GM18508 (cell line): Measurements from ENCODE around the gene TMEM63B.

Source experiments
- ATAC-seq: cut with Tn5 transposase; IDR thresholded peaks from one replicate; pipeline ENCODE4 v1.9.1; 2021; ENCODE audit warnings: moderate number of reproducible peaks; ENCODE audit not compliant: insufficient read depth, unreplicated experiment

Gene TMEM63B

DNA sequence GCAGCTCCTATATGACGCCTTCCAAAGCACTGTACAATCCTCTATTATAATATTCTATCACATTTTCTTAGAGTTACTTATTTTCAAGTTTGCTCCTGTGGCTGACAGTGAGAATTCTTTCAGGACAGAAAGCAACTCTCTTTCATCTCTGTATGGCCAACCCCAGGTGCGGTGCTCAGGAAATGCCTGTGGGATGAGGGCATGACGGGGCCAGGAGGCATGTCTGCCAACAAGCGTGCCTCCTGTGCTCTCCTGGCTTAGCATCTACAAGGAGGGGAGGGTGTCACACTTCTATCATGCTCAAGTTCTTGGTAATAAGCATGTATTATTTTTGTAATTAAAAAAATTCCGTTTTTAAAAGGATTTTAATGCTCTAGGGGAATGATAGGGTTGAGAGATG lies 11.5 kb upstream of the TMEM63B start:
- ATAC-seq = no peak

- ATAC-seq = no peak
Measured at GRCh38 chr6:44116641-44117382, 10.5 kb upstream of the TMEM63B start.

GRCh38 chr6:44117397-44118128 lies 9.8 kb upstream of the TMEM63B start:
- ATAC-seq = no peak

- no peak for ATAC-seq
Measured at GRCh38 chr6:44119704-44120262, 7.6 kb upstream of the TMEM63B start.

DNA sequence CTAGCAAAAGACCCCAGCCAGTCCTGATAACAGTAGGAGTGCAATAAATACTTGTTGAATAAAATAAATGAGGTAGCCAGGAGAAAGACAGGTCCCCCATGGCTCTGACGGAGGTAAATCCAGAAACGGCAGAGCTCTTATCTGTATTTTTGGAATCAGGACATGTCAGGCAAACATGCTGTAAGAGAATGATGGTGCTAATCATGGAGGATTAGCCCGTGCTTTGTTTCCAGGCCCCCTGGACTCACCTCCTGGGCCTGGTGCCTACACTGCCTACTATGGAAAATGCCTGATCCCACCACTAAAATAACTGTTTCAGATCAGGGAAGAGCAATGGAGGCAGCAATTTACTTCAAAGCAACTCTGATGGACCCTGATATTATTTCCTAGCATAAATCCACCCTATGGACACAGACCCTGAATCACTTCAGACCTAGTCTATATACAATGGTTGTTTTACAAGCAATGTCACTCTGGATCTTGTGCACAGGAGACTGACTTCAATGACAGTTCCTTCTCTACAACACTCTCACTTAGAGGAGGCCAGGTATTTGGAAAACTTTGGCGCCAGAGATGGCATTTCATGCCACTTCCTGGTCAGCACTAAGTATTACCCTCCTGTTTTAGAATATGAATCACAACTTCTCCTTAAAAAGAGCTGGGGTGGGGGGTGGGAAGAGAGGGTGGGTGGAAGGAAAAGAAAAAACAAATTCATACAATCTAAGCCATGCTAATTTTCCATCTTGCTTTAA lies 6.5 kb upstream of the TMEM63B start:
- ATAC-seq = no peak

- no peak for ATAC-seq
Measured at GRCh38 chr6:44122801-44123200, 4.6 kb upstream of the TMEM63B start.

- ATAC-seq = no peak
Measured at GRCh38 chr6:44123544-44123943, 3.8 kb upstream of the TMEM63B start.

DNA sequence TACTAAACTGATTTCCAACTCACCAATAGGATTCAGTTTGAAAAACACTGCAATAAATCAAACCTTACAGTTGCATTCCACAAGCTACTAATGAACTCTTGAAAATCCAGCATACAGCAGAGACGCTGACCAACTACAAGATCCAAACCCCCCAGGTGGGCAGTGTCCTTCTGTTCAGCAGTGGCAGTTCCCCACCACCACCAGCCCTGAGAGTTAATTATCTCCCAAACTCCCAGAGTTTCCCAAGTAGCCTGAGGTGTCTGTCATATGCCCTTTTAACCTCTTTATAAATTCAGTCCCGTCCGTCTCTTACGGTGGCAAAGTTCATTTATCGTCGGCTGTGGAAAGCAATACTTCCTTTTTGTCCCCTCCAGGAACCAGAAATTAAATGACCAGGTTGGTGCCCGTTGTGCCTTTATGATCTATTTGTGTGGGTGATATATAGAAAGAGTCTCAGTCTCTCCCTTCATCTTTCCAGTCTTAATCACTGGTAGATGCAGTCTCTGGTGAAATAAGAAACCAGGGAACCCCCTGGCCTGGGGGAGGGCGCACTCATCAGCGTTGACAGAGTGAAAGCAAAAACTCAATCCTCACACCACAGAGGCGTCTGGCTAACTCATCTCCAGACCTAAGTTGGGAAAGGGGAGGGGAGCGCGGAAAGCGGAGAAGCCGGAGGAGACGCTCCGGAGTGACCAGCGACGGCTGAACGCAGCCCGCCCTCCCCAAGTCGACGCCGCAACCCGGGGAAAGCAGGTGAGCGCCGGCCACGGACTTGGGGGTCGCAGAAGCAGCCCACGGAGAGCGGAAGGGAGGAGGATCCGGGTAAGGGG lies 819 bp upstream of the TMEM63B start:
- ATAC-seq = peak; percentile 41

- no peak for ATAC-seq
Measured at GRCh38 chr6:44128020-44128917, 915 bp downstream of the TMEM63B start.

- no peak for ATAC-seq
Measured at GRCh38 chr6:44129841-44130322, 2.5 kb downstream of the TMEM63B start.

GRCh38 chr6:44131892-44132291 lies 4.5 kb downstream of the TMEM63B start:
- no peak for ATAC-seq

DNA sequence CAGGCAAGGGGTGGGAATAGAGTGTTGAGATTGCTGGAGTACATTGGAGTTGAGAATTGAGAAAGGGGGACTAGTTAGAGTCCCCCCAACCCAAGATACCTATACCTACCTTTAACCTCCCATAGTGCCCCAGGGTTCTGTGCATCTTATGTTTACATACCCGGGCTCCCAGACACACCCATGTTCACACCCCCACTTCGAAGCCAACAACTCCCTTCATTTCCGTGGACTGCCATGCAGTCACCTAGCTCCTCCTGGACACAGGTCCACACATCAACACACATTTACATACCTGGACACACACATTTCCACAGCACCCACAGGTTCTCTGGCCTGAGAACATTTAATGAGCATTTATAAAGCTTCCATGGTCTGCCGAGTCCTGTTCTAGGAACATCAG lies 5.1 kb downstream of the TMEM63B start:
- ATAC-seq = no peak

GRCh38 chr6:44133003-44133931 lies 5.9 kb downstream of the TMEM63B start:
- ATAC-seq = no peak

DNA sequence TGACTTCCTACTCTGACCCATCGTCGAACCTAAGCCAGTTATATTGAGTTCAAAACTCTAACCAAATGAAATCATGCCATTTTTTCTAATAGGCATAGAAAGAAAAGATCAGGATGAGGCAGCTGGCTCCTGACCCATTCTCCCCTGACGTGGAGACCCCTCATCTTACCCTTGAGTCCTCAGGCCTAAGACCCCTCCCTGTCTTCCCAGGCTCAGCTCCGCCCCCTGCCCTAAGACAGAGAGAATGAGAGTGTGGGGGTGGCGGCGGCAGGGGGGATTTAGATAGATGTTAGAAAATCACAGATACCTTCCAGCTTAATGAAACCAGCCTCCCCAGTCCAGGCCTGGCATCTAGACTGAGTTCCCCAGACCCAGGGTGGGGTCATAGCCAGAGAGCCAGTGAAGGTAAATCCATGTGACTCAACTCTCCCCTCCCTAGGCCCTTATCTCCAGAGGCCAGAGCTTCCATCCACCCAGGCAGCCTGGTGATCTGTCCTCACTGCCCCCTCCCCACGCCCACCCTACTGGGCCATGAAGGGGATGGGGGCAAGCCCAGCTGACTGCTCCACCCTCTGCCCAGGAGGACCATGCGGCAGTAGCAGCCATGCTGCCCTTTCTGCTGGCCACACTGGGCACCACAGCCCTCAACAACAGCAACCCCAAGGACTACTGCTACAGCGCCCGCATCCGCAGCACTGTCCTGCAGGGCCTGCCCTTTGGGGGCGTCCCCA lies 6.8 kb downstream of the TMEM63B start:
- no peak for ATAC-seq

- ATAC-seq = no peak
Measured at GRCh38 chr6:44135173-44135758, 7.9 kb downstream of the TMEM63B start.

DNA sequence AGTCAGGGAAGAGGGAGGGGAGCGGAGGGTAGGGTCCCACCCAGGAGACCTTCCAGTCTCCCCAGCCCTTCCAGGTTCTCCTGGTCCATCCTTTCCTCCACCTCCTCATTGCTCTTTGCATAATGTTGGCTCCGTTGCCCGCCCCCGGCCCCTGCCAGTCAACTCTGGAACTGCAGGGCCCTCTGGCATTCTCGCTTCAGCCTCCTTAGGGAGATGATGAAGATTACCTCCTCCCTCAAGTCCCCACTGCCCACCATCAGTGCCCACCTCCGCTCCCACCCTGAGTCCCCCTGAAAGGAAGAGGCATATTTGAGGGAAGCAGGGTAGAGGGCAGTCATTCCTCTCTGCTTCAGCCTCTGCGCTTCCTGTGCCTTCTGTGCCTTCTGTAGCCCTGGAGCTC lies 8.5 kb downstream of the TMEM63B start:
- no peak for ATAC-seq
